ENCODE results near the gene DYRK1B.
"Not testable (repeated sequence)": the region's sequence is repeated elsewhere in the genome, so short reads cannot be mapped to it uniquely, and the experiment has no call there.

DYRK1B gene

DNA sequence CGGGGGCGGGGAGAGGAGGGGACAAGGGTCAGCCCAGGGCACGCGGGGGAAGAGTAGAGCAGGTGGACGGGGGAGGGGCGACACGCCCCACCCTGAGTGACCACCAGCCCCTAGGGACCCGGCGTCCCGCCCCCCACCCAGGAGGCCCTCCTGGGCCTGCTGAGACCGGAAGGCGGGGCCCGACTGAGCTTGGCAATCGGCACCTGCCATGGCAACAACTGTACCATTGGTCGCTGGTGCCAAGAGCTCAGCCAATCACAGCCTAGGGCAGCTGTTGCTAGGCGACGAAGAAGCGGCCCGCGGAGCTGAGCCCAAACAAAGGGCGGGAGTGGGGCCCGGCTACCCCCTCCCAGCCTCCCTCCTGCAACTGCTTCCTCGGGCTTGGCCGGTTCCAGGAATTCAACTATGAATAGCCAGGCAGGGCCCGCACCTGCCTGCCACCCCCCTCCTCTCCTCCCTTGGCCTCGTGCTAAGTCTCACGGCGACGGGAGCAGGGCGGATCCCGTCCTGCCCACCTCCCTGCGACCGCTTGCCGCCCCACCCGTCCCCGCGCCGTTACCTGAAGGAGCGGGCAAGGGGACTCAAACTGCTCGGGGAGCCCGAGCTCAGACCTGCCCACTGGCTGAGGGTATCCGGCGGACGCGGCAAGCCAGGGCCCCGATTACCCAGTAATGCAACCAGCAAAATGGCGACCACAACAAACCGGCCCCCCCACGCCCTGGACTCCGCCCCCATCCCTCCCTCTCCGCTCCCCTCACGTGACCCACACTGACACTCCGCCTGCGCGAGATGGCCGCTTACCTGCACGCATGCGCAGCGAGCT is at the start of gene DYRK1B:
Gene DYRK1B (minus strand): TSS at position 699 of the 823 bp plus-strand sequence. CDS start 2,295 bp downstream, outside the sequence.
- DNase-seq (ENCODE audit: low read depth in 3 of 3), result peak; percentile 93 to 97 (median 94)

DNA sequence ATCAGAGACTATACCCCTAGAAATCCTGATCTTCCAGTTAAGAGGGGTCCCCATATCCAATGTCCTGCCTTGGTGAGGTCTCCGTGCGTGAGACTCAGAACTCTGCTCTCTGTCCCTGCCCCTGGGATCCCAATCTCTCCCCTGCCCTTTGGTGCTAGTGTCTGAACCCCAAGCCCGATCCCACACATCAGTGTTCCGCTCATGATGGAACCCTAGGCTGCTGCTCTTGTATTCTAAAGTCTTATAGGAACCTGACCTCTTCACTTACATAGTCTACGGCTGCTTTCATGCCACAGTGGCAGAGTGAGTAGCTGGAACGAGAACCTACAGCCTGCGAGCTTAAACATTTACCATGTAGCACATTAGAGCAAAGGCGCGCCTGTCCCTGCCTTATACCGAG is 48.7 kb upstream of the DYRK1B start:
- not testable (repeated sequence) for DNase-seq (ENCODE audit: low read depth in 3 of 3)

DNA sequence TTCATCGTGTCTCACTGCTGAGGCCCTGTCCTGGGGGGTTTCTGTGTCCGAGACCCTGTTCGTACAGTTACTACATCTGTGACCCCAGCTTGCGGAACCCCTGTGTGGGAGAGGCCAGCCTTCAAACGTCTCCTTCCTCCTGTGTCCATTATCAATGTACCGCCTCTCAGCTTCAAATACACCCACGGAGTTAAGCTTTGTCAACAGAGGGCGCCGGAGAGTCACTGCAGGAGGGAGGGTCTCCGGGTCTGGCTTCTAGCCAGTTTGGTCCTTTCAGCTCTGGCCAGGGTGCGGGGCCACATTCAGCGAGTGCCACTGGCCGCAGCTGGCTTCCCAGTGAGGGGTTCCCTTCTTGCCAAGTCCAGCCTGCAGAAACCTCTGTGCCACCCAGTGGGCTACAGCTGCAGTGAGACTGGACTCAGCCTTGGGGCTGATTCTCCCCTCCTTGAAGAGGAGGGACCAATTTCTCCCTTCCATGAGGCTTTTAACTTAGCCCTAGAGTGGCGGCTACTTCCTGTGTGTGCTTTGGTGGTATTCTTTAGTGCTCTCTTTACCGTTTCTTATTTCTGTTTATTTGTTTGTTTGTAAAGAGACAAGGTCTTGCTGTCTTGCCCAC is 47.6 kb upstream of the DYRK1B start:
- DNase-seq (ENCODE audit: low read depth in 3 of 3), result peak in 2 of 3 donors; percentile 10 to 26

DNA sequence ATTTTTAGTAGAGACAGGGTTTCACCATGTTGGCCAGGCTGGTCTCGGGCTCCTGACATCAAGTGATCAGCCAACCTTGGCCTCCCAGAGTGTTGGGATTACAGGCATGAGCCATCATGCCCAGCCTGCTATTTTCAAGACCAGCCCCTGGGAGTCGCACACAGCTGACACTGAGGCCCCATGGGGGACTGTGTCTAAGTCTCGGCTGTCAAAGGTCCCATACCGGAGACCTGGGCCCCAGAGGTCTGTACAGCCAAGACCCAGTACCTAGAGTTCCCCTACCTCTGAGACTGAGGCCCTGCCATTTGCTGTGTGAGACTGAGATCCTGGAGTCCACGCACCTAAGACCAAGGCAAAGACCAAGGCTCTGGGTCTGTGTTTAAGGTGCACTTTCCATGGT is 46.3 kb upstream of the DYRK1B start:
- not testable (repeated sequence) for DNase-seq (ENCODE audit: low read depth in 3 of 3)

DNA sequence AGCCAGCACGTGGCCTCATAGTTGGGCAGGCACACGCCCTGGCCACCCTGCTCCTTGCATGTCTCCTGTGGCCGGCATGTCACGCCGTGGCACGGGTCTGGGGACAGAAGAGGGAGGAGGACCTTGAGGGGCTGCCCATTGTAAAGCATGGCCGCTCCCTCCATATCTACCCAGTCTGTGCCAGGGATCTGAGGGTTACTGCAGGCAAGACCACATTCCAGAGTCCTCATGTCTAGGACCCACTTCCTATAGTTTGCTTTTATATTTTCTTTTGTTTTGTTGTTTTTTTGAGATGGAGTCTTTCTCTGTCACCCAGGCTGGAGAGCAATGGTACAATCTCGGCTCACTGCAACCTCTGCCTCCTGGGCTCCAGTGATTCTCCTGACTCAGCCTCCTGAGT is 45.8 kb upstream of the DYRK1B start:
- DNase-seq (ENCODE audit: low read depth in 3 of 3), result not testable (repeated sequence)

DNA sequence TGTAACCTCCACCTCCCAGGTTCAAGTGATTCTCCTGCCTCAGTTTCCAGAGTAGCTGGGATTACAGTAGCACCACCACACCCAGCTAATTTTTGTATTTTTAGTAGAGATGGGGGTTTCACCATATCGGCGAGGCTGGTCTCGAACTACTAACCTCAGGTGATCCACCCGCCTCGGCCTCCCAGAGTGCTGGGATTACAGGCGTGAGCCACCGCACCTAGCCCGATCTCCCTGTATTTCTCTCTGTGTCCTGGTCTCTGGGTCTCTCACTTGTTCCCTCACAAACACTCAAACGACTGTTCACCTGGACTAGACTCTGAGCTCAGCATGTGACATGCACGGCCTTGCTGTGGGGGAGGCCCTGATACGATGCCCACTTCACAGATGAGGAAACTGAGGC is 44.9 kb upstream of the DYRK1B start:
- DNase-seq (ENCODE audit: low read depth in 3 of 3), result not testable (repeated sequence)

DNA sequence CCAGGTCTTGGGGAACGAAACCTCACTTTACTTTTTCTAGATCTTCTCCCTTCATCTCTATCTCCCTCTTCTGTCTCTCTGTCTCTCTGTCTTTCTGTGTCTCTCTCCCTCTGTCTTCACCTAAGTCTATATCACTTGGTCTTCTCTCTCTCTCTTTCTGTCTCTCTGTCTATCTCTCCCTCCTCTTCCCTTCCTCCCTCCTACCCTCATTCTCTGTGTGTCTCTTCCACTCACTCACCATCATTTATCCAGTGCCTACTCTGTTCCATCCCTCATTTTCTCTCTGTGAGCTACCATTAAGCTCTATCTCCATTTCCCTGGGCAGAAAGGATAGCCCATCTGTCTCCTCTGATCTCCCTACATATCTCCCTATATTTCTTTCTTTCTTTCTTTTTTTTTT is 44.4 kb upstream of the DYRK1B start:
- DNase-seq (ENCODE audit: low read depth in 3 of 3), result no peak

DNA sequence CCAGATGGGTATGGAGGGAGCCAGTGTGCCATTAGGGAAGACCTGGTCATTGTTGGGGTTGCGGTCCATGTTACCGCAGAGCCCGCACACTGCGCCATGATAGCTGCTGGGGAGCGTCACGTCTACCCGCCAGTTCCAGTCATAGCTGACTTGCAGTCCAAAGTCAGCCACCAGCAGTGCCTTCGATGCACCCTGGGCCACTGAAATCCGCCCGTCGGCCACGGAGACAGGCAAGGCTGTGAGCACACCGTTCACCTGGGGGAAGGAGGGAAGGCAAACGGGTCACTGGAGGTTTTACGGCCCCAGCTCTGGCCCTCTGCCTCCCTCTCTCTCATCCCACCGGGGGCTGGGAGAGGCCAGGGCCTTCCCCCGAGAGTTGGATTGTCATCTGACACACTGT is 44.0 kb upstream of the DYRK1B start:
- not testable (repeated sequence) for DNase-seq (ENCODE audit: low read depth in 3 of 3)

DNA sequence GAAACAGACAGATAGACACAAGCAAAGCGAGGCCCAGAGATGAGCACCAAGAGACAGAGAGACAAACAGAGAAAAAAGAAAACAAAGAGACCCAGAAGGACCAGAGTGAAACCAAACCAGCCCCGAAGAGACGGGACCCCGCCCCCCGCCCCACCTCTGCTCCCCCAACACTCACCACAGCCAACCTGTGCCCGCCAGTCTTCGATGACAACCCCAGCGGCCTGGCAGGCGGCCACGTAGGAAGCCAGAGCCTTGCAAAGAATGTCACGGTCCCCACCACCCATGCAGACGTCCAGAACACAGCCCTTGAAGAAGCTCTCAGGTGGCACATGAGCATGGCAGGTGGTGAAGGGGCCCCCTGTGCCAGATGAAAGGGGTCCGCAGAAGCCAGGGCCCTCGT is 43.5 kb upstream of the DYRK1B start:
- DNase-seq (ENCODE audit: low read depth in 3 of 3), result not testable (repeated sequence)

DNA sequence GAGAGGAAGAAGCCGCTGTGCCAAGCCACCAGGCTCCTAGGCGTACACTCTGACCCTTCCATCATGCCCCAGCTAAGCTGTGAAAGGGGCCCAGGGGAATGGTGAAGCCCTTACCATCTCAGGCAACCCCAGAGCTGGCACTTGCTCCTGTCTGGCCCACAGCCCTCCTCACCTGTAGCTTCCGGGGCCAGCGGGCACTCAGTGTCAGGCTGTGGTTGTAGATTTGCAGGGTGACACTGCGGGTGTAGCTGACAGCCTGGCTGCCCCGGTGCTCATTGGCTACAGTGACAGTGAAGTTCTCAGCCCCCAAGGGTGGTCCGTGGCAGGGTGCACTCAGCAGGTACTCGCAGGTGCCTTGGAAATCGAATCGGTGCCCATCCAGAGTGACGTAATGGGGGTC is 42.5 kb upstream of the DYRK1B start:
- DNase-seq (ENCODE audit: low read depth in 3 of 3), result not testable (repeated sequence)

DNA sequence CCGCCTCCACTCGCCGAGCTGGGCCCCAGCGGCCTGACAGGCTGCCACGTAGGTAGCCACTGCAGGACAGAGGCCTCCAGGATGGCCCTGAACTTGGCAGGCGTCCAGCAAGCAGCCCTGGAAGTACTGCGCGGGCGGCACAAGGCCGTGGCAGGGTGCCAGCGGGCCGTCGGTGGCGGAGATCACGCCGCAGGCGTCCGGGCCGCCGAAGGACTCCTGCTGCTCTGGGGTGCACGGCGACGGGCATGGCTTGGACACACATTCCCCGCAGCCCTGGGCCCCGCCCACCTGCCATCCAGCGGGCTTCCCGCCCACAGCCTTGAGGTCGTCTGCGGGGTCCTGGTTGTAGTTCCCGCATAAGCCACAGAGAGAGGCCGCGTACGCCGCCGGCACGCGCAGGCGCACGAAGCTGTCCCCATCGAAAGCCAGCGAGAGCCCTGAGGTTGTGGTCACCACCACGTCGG is 41.5 kb upstream of the DYRK1B start:
- DNase-seq (ENCODE audit: low read depth in 3 of 3), result not testable (repeated sequence)

DNA sequence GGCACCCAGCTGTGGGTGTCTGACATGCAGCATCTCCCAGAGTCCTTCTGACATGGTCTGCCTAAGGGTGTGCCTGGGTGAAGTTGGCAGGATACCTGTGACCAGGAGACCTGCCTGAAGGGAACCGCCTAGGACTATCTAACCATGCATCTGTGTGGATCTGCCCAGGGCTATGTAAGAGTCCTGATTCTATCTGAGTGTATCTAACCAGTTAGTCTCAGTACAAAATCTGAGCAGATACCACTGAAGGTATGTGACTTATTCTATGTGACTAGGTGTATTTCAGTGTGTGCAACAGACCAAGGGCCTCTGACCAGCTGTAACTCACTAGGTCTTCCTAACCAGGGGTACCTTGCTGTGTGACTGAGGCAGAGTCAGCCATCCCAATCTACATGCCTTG is 40.4 kb upstream of the DYRK1B start:
- no peak for DNase-seq (ENCODE audit: low read depth in 3 of 3)

DNA sequence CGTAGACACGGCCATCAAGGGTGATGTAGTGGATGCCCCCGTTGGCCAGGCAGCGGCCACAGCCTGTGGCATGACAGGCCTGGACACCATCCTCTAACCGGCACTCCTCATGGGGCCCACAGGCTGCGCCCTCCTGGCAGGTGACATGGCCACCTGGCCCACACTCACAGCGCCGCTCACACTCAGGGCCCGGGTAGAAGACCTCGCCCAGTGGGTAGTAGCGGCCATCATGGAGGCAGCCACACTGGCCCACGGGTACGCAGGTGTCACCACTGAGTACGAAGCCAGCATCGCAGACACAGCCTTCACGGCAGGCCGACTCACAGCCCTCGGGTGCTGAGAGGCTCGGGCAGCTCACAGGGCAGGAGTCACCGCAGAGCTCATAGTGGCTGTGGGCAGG is 39.4 kb upstream of the DYRK1B start:
- DNase-seq (ENCODE audit: low read depth in 3 of 3), result no peak

DNA sequence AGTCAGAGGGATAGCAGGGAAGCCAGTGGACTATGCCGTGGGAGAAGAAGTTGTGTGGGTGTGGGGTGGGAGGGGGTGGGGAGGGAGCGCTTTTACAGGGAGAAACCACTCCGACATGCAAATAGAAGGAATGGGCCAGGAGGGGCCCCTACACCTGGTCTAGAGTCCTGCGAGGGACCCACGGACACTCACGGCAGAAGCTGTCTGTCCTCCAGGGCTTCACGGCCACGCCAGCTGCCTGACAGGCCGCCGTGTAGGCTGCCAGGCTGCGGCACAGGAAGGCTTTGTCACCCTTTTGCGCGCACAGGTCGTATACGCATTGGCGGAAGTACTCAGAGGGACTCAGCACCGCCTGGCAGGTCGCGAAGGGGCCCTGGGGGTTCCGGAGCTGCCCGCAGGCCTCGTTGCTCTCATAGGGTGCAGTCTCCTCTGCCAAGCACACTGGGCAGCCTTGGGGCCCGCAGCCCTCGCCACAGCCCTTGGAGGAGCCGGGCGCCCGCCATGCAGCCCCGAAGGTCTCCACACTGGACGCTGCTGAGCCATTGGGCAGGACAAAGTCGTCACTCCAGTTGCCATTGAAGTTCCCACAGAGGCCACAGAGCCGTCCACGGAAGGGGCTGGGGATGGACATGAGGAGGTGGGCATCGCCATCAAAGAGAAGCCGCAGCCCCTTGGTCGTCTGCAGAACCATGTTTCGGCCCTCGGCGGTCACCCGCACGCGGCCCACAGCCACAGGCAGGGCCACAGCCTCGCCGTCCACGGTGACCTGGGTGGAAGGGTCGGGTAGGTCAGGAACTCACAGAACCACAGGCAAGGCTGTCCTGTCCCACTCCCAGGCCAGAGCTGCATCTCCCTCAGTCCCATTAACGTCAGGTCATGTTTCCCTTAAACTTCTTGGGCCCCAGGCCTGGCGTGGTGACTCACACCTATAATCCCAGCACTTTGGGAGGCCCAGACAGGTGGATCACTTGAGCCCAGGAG is 38.2 kb upstream of the DYRK1B start:
- DNase-seq (ENCODE audit: low read depth in 3 of 3), result no peak

DNA sequence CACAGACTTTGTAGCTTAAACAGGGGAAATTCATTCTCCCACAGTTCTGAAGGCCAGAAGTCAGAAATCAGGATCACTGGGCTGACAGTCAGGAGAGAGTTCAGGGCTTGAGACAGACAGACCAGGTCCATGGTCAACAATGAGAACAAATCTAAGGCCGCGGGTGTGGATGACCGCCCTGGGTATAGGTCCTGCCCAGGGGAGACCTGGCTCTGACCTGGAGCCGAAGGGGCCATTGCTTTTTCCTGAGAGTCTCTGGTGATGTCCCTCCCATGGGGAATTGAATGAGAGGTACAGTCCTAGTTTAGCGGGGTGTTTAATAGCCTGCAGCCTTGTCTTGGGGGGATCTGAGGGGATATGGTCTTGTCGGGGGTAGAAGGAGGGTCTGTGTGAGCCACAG is 37.4 kb upstream of the DYRK1B start:
- no peak for DNase-seq (ENCODE audit: low read depth in 3 of 3)

DNA sequence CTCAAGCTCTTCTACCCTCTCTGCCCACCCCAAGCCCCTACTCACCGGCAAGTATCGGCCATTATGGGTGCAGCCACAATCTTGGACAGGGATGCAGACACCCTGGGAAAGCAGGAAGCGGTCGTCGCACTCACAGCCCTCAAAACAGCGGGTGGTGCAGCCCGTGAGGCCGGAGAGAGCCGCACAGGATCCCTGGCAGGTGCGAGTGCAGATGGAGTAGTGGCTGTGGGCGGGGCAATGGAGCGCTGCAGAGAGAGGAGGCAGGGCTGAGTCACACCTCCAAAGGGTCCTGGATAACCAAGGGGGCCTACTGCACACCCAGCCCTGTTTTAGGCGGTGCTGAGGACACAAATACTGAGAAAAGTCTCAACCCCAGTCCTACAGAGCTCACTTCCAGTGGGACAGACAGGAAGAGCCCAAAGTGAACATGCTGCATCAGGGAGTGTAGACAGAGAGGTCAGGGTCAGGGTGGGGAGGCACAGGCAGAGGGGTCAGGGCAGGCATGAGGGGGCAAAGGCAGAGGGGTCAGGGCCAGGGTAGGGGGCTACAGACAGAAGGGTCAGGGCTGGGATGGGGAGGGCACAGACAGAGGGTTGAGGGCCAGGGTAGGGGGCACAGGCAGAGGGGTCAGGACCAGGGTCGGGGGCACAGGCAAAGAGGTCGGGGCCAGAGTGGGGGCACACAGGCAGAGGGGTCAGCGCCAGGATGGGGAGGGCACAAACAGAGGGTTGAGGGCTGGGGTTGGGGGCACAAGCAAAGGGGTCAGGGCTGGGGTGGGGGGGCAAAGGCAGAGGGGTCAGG is 36.4 kb upstream of the DYRK1B start:
- no peak for DNase-seq (ENCODE audit: low read depth in 3 of 3)

DNA sequence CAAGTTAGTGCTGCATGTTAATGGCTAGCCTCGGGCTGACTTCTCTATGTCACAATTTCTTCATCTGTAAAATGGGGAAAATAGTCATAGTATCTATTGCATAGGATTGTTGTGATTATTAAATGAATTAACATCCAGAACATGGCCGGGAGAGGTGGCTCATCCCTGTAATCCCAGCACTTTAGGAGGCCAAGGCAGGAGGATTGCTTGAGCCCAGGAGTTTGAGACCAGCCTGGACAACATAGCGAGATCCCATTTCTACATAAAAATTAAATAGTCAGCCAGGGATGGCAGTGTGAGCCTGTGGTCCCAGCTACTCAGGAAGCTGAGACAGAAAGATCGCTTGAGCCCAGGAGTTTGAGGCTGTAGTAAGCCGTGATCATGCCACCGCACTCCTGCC is 34.0 kb upstream of the DYRK1B start:
- DNase-seq (ENCODE audit: low read depth in 3 of 3), result no peak

DNA sequence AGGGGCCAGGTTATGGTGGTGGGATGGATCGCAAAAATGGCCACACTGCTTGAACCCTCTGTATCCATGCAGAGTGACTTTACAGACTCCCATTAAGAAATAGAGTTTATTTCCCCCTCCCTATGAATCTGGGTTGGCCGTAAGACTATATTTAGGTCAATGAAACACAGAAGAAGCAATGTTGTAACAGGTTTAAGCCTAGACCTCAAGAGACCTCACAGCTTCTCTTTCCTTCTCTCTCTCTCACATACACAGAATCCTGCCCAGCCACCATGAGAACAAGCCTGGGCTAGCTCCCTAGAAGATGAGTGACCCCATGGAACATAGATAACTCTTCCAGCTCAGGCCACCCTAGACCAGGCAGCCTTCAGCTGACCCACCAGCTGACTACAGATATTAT is 33.2 kb upstream of the DYRK1B start:
- no peak for DNase-seq (ENCODE audit: low read depth in 3 of 3)

DNA sequence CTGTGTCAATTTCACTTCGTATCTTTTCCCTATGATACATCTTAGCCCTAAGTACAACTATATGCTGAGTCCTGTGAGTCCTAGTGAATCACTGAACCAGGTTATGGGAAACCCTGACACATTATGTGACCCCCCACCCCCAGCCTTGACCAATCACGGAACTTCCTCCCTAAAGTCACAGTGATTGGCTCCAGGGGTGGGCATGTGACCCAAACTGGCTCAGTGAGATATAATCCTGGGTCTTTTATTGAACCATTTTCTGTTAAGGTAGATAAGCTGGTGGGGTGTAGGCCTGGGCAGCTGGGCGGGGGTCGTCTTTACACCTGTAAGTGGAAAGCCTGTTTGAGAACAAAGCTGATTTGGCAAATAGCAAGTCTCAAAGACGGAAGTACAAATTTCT is 32.0 kb upstream of the DYRK1B start:
- no peak for DNase-seq (ENCODE audit: low read depth in 3 of 3)

DNA sequence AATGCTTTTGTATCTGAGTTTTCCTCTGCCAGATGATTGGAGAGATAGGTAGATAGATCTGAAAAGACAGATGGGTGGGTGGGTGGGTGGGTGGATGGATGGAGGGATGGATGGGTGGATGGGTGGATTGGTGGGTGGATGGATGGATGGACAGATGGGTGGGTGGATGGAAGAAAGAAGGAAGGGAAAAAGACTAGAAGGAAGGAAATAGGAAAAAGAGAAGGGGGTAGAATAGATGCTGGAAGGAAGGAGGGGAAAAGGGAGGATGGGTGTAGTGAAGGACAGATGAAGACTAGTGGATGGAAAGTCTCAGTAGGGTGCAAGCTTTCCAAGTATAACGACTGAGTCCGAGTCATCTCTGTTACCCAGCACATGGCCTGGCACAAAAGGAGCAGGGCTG is 31.2 kb upstream of the DYRK1B start:
- DNase-seq (ENCODE audit: low read depth in 3 of 3), result no peak

DNA sequence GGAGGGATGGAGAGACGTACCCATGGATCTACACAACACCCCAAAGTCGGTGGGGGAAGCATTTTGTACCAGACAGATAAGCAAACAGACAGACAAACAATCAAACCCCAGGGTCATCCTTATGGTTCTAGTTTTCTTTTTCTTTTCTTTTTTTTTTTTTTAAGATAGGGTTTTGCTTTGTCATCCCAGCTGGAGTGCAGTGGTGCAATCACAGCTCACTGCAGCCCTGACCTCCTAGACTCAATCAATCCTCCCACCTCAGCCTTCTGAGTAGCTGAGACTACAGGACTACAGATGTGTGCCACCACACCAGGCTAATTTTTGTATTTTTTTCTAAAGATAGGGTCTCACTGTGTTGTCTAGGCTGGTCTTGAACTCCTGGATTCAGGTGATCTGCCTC is 30.2 kb upstream of the DYRK1B start:
- no peak for DNase-seq (ENCODE audit: low read depth in 3 of 3)

All from stimulated activated CD4-positive, alpha-beta T cell treated with anti-CD3 and anti-CD28 coated beads, TNF-alpha, amount 100 ng/mL, for 48 hours (primary cell).